ENCODE measurements around the gene KLHL13.
A peak's percentile ranks its signal among the peaks of the same experiment; 100 is the strongest.

The KLHL13 gene

DNA sequence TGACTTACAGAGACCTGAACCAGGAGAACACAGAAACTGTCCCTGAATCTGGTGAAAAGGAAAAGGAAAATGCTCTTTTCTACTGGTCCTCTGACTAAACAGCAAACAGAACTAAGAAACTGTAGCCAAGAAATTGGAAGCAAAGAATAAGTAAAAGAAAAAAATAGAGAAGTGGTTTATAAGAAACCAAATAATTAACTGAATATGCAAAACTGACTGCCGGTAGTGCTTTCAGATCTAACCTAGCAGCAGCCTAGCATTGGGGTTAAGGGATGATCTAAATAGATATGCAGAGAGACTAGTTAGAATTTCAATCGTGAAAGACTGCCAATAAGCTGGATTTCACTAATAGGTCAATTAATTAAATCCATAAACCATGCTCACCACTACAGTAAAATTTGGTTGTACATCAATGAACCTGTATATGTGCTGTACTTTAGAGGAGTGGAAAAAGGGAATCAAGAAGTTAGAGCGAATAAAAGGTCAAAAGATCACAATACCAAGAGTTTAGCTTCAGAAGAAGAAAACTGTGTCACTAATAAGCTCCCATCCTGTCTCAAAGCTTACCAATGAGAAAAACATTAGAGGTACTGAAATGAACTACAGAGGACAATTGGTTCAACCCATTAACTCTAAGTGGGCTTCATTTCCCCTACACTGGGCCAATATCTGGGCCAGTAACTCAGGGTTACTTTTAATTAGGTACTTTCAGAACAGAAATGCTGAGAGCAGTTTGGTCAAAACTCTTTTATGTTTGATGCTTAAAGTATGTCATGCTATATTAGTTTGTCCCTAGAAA, 53.6 kb downstream of the KLHL13 start:
- H3K4me3 ChIP-seq (replicated peaks; ENCODE audit: low read depth, low read length) = no peak overlapping the region
- H3K27me3 ChIP-seq (replicated peaks; ENCODE audit: control insufficient read depth, insufficient read depth, low read length) = no peaks in the 10 kb centered on the region
- H3K36me3 ChIP-seq (ENCODE audit: control insufficient read depth, insufficient read depth, low read length) = no peaks in the 10 kb centered on the region
- TF ChIP-seq, protein P1, sequence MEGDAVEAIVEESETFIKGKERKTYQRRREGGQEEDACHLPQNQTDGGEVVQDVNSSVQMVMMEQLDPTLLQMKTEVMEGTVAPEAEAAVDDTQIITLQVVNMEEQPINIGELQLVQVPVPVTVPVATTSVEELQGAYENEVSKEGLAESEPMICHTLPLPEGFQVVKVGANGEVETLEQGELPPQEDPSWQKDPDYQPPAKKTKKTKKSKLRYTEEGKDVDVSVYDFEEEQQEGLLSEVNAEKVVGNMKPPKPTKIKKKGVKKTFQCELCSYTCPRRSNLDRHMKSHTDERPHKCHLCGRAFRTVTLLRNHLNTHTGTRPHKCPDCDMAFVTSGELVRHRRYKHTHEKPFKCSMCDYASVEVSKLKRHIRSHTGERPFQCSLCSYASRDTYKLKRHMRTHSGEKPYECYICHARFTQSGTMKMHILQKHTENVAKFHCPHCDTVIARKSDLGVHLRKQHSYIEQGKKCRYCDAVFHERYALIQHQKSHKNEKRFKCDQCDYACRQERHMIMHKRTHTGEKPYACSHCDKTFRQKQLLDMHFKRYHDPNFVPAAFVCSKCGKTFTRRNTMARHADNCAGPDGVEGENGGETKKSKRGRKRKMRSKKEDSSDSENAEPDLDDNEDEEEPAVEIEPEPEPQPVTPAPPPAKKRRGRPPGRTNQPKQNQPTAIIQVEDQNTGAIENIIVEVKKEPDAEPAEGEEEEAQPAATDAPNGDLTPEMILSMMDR (IDR thresholded peaks at IDR 0.05; ENCODE audit: insufficient read depth, low read length, poor library complexity, severe bottlenecking) = no peak
- peak; percentile 37 for DNase-seq (ENCODE audit: extremely low read depth, insufficient read length)

DNA sequence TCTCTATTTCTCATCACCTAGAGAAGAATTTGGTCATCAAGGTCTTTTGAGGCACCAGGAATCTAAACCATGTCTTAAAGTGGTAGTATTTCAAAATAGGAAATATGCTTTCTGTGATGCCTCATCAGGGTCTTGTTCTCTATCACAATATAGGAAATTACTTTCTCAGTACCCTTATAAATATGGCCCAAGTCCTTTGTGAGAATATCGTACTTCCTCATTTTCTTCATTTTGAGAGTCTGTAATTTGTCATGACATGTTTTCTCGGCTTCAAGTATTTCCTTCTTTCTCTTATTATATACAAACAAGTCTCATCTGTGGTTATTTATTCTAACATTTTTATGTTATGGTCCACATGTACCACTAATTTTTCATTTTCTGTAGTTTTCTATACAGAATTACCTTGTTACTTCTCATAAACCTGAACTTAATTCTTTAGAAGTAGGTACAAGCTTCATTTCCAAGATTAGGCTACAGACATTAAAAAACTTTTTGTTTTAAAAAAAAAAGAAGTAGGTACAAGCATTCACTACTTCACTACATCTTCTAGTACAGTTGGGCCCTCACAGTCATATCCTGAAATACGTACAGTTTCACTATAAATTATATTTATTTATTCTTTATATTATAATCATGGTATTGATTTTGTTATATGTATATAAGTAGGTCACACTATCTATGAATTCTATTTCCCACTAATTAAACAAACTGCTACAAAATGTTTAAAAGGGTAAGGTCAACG, 54.4 kb downstream of the KLHL13 start:
- no peaks in the 10 kb centered on the region for H3K36me3 ChIP-seq (ENCODE audit: control insufficient read depth, insufficient read depth, low read length)
- DNase-seq (ENCODE audit: extremely low read depth, insufficient read length) = peak; percentile 33
- no peaks in the 10 kb centered on the region for H3K27me3 ChIP-seq (replicated peaks; ENCODE audit: control insufficient read depth, insufficient read depth, low read length)
- H3K4me3 ChIP-seq (replicated peaks; ENCODE audit: low read depth, low read length) = no peak overlapping the region
- TF ChIP-seq, protein P1 (IDR thresholded peaks at IDR 0.05; ENCODE audit: insufficient read depth, low read length, poor library complexity, severe bottlenecking) = no peak

DNA sequence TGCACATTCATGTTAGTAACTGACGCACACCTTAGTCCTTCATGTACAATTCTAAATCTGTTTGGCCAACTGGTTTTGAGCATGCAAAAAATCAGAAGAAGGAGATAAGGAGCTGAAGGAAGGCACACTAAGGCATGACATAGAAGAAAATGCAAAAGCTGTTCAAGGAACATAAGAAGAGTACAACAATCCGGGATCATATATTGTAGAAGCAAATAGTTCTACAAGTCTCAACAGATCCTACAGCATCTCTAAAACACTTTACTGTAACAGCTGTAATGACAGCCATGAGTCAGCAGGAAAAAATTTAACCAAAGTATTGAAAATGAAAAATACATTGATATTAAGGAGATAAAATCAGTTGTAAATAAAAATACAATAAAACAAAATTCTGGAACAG, 57.7 kb downstream of the KLHL13 start:
- no peaks in the 10 kb centered on the region for H3K36me3 ChIP-seq (ENCODE audit: control insufficient read depth, insufficient read depth, low read length)

DNA sequence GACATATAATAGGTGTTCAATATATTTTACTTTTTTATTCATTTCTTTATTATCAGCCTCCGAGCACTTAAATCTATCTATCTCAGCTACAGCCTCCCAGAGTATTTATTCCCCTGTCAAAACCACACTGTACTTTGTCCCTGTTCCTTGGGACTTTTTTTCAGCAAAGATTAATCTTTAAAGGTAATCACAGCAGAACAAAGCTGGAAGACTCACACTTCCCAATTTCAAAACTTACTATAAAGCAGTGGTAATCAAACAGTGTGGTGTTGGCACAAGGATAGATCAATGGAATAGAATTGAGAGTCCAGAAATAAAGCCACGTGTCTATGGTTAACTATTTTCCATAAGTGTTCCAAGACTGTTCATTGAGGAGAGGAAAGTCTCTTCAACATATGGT, 59.7 kb downstream of the KLHL13 start:
- TF ChIP-seq, protein P1 (IDR thresholded peaks at IDR 0.05; ENCODE audit: insufficient read depth, low read length, poor library complexity, severe bottlenecking) = no peak
- DNase-seq (ENCODE audit: extremely low read depth, insufficient read length) = no peak
- H3K36me3 ChIP-seq (ENCODE audit: control insufficient read depth, insufficient read depth, low read length) = no peaks in the 10 kb centered on the region
- H3K27me3 ChIP-seq (replicated peaks; ENCODE audit: control insufficient read depth, insufficient read depth, low read length) = no peaks in the 10 kb centered on the region
- H3K4me3 ChIP-seq (replicated peaks; ENCODE audit: low read depth, low read length) = no peak overlapping the region

More for the DNA sequence above, 57.7 kb downstream of the KLHL13 start:
- no peak for DNase-seq (ENCODE audit: extremely low read depth, insufficient read length)
- TF ChIP-seq, protein P1 (IDR thresholded peaks at IDR 0.05; ENCODE audit: insufficient read depth, low read length, poor library complexity, severe bottlenecking) = no peak
- Histone ChIP-seq H3K4me3 (replicated peaks; ENCODE audit: low read depth, low read length) (no peak overlapping the region), H3K27me3 (replicated peaks; ENCODE audit: control insufficient read depth, insufficient read depth, low read length) (no peaks in the 10 kb centered on the region)

DNA sequence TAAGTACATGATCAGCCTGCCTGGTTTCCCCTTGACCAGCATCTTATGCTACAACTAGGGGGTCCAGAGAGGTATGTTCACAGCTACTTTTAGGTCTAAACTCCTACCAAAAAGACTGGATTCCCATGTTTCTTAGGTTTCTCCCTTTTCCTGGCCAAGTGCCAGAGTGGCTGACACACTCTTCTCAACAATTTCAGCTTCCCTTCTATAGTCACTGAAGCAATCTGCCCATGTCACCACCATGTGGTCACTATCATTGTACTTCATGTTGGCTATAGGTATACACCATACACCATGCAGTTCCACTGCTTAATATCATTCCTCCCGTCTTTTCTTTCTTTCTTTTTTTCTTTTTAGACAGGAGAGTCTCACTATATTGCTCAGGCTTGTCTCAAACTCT, 66.9 kb downstream of the KLHL13 start:
- no peak for DNase-seq (ENCODE audit: extremely low read depth, insufficient read length)
- TF ChIP-seq, protein P1 (IDR thresholded peaks at IDR 0.05; ENCODE audit: insufficient read depth, low read length, poor library complexity, severe bottlenecking) = no peak
- no peak overlapping the region for H3K4me3 ChIP-seq (replicated peaks; ENCODE audit: low read depth, low read length)
- no peaks in the 10 kb centered on the region for H3K36me3 ChIP-seq (ENCODE audit: control insufficient read depth, insufficient read depth, low read length)
- H3K27me3 ChIP-seq (replicated peaks; ENCODE audit: control insufficient read depth, insufficient read depth, low read length) = no peaks in the 10 kb centered on the region

All from GM06990 (cell line).